ENCODE results near the gene UNC45B.

DNA sequence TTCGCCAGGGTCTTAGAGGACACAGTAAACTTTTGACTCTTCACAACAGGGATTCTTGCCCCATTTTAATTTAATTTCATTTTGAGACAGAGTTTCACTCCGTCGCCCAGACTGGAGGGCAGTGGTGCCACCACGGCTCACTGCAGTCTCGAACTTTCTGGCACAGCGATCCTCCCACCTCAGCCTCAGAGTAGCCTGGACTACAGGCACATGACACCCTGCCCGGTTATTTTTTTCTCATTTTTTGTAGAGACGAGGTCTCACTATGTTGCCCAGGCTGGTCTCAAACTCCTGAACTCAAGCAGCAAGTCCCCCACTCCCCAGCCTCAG is 5.2 kb upstream of the UNC45B start:
- TF ChIP-seq, protein P1, sequence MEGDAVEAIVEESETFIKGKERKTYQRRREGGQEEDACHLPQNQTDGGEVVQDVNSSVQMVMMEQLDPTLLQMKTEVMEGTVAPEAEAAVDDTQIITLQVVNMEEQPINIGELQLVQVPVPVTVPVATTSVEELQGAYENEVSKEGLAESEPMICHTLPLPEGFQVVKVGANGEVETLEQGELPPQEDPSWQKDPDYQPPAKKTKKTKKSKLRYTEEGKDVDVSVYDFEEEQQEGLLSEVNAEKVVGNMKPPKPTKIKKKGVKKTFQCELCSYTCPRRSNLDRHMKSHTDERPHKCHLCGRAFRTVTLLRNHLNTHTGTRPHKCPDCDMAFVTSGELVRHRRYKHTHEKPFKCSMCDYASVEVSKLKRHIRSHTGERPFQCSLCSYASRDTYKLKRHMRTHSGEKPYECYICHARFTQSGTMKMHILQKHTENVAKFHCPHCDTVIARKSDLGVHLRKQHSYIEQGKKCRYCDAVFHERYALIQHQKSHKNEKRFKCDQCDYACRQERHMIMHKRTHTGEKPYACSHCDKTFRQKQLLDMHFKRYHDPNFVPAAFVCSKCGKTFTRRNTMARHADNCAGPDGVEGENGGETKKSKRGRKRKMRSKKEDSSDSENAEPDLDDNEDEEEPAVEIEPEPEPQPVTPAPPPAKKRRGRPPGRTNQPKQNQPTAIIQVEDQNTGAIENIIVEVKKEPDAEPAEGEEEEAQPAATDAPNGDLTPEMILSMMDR (IDR thresholded peaks at IDR 0.05) = peak in 1 of 3 experiments; percentile 6
- TF ChIP-seq POLR2AphosphoS5 (IDR thresholded peaks at IDR 0.05; ENCODE audit: insufficient read depth in 1 of 2, low read depth in 1 of 2) = no peak
